ENCODE measurements around the gene PPM1F. TPM values are rescaled to one million over a fixed set of nuclear protein-coding genes. Genes with fewer than 3 reads are reported as not detected.

PPM1F gene
- total RNA-seq, 1 experiment from 2014 or later = 65.1 TPM

GRCh38 chr22:21937041-21937820, 15.4 kb downstream of the PPM1F start:
- in situ Hi-C loops (cut with HindIII; ENCODE audit: low pct_unique_long_range_greater_than_20kb, low sequenced_read_pairs) = loop anchor here (25.0 kb wide), 2 partner anchors 125 to 225 kb away; no protein-coding TSS in a partner anchor

DNA sequence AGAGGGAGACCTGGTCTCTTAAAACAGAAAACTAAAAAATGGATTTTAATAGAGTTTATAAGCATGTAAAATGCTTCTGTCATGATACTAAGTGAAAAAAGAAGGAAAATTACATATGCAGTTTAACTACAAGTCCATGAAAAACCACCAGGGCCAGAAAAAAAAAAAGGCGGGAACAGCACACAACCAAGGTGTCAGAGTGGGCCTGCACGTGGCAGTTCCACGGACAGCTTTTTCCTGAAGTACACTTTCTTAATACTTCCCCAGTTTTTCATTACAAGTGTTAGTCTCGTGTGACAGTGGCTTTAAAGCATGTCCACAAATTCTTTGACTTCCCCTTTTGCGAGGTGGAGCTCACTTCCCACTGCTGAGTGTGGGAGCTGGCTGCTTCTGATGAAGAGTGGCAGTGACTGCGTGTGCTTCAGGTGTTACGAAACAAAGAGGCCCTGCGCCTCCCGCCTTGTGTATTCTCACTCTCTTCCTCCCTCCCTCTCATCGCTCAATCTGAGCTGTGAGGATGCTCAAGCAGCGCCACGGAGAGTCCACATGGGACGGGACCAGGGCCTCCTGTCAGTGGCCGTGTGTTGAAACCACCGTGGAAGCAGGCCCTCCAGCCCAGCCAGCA, 16.4 kb downstream of the PPM1F start:
- in situ Hi-C loops (cut with HindIII; ENCODE audit: low pct_unique_long_range_greater_than_20kb, low sequenced_read_pairs) = loop anchor here (25.0 kb wide), 2 partner anchors 124 to 224 kb away; no protein-coding TSS in a partner anchor
- no peak for DNase-seq (ENCODE audit: low read depth, low spot score)

More at GRCh38 chr22:21937041-21937820, 15.4 kb downstream of the PPM1F start:
- DNase-seq (ENCODE audit: low read depth, low spot score) = no peak

- DNase-seq (ENCODE audit: low read depth, low spot score) = no peak
- in situ Hi-C loops (cut with HindIII; ENCODE audit: low pct_unique_long_range_greater_than_20kb, low sequenced_read_pairs) = loop anchor here (25.0 kb wide), 2 partner anchors 122 to 222 kb away; no protein-coding TSS in a partner anchor
Measured at GRCh38 chr22:21933910-21934309, 18.7 kb downstream of the PPM1F start.

DNA sequence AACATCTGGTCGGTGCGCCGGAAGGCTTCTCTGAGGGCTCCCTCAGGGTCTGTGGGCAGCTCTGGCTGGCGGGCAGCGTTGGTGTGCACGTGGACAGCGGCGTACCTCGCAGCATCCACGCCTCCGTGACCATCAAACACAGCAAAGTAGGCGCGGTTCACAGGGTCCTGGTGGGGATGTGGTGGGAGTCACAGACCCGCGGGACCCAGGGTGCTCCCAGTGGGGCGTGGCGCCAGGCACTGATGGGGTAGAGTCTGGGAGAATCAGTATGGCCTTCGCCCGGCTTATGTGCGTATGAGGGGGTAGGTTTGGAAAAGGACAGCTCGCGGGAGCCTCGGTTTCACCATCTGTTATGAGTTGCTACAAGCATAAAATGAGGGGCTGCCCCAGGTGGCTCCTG, 19.2 kb downstream of the PPM1F start:
- in situ Hi-C loops (cut with HindIII; ENCODE audit: low pct_unique_long_range_greater_than_20kb, low sequenced_read_pairs) = loop anchor here (25.0 kb wide), 2 partner anchors 121 to 221 kb away; no protein-coding TSS in a partner anchor
- DNase-seq (ENCODE audit: low read depth, low spot score) = no peak

DNA sequence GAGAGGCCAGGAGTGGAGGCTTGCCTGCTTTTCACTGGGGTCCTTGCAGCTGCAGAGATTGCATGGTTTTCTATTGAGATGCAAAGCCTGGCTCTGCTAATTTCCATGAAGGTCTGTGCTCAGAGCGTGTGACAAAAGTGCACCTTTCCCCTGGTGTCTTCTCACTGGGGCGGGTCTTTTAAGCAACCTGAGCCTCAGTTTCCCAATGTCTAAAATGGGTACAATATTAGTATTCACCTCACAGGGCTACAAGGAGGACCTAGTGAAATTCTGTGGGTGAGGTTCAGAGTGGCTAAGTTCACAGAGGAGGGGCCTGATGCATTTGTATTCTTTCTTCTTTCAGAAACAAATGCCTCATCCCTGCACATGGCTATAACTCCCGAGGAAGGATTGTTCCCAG, 20.3 kb downstream of the PPM1F start:
- in situ Hi-C loops (cut with HindIII; ENCODE audit: low pct_unique_long_range_greater_than_20kb, low sequenced_read_pairs) = loop anchor here (25.0 kb wide), 2 partner anchors 120 to 220 kb away; no protein-coding TSS in a partner anchor
- DNase-seq (ENCODE audit: low read depth, low spot score) = no peak

GRCh38 chr22:21931056-21931455, 21.6 kb downstream of the PPM1F start:
- in situ Hi-C loops (cut with HindIII; ENCODE audit: low pct_unique_long_range_greater_than_20kb, low sequenced_read_pairs) = loop anchor here (25.0 kb wide), 2 partner anchors 119 to 219 kb away; no protein-coding TSS in a partner anchor
- DNase-seq (ENCODE audit: low read depth, low spot score) = no peak

- DNase-seq (ENCODE audit: low read depth, low spot score) = no peak
- in situ Hi-C loops (cut with HindIII; ENCODE audit: low pct_unique_long_range_greater_than_20kb, low sequenced_read_pairs) = loop anchor here (25.0 kb wide), 2 partner anchors 117 to 217 kb away; no protein-coding TSS in a partner anchor
Measured at GRCh38 chr22:21929253-21929652, 23.4 kb downstream of the PPM1F start.

GRCh38 chr22:21928048-21928447, 24.6 kb downstream of the PPM1F start:
- no peak for DNase-seq (ENCODE audit: low read depth, low spot score)
- in situ Hi-C loops (cut with HindIII; ENCODE audit: low pct_unique_long_range_greater_than_20kb, low sequenced_read_pairs) = loop anchor here (25.0 kb wide), 2 partner anchors 116 to 216 kb away; no protein-coding TSS in a partner anchor

DNA sequence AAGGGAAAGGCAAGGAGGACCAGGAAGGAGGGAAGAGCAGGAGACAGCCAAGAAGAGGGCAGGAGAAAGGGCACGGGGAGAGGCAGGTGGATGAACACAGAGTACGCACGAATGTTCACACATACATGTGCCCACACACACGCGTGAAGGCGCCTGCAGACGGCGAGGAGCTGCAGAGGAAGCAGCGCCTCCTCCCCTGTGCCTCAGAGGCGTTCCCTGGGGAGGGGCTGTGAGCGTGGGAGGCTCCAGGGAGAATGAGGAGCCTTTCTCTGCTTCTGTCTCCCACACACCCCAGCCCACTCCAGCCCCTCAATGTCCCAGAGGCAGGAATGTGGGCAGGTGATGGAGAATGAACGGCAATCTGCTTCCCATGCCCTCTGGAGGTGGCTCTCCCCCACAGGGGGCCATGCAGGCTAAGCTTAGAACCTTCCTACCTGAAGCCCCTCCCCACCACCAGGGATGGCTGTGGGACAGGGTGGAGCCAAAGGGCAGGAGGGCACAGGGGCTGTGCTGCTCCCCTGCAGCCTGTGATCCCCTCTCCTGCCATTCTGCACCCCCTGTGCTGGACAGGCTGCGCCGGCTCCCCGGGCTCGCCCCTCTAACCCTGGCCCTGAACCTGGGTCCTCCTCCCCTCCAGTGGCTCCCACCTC, 25.3 kb downstream of the PPM1F start:
- no peak for DNase-seq (ENCODE audit: low read depth, low spot score)
- in situ Hi-C loops (cut with HindIII; ENCODE audit: low pct_unique_long_range_greater_than_20kb, low sequenced_read_pairs) = loop anchor here (25.0 kb wide), 2 partner anchors 115 to 215 kb away; no protein-coding TSS in a partner anchor

DNA sequence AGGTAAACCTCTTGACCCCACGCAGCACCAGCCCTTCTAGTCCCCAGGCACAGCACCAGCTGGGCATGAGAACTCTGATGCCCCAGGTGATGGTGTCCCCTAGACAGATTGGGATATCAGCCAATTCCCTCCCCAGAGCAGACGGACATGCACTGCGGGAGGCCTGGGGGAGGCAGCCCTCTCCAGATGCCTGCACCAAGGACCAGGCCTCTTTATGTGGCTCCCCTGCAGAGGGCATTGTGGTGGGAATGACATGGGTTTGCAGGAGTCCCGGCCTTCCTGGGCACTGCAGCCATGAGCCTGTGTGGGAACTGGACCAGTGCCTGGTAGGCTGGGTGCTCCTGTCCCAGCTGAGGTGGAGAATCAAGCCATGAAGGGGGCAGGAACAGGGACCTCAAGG, 25.9 kb downstream of the PPM1F start:
- in situ Hi-C loops (cut with HindIII; ENCODE audit: low pct_unique_long_range_greater_than_20kb, low sequenced_read_pairs) = loop anchor here (25.0 kb wide), 2 partner anchors 114 to 214 kb away; no protein-coding TSS in a partner anchor
- DNase-seq (ENCODE audit: low read depth, low spot score) = no peak

- in situ Hi-C loops (cut with HindIII; ENCODE audit: low pct_unique_long_range_greater_than_20kb, low sequenced_read_pairs) = no loop called here
- DNase-seq (ENCODE audit: low read depth, low spot score) = no peak
Measured at GRCh38 chr22:21923163-21923561, 29.5 kb downstream of the PPM1F start.

GRCh38 chr22:21922370-21923162, 30.1 kb downstream of the PPM1F start:
- in situ Hi-C loops (cut with HindIII; ENCODE audit: low pct_unique_long_range_greater_than_20kb, low sequenced_read_pairs) = no loop called here
- no peak for DNase-seq (ENCODE audit: low read depth, low spot score)

- in situ Hi-C loops (cut with HindIII; ENCODE audit: low pct_unique_long_range_greater_than_20kb, low sequenced_read_pairs) = no loop called here
- DNase-seq (ENCODE audit: low read depth, low spot score) = no peak
Measured at GRCh38 chr22:21921729-21922128, 30.9 kb downstream of the PPM1F start.

DNA sequence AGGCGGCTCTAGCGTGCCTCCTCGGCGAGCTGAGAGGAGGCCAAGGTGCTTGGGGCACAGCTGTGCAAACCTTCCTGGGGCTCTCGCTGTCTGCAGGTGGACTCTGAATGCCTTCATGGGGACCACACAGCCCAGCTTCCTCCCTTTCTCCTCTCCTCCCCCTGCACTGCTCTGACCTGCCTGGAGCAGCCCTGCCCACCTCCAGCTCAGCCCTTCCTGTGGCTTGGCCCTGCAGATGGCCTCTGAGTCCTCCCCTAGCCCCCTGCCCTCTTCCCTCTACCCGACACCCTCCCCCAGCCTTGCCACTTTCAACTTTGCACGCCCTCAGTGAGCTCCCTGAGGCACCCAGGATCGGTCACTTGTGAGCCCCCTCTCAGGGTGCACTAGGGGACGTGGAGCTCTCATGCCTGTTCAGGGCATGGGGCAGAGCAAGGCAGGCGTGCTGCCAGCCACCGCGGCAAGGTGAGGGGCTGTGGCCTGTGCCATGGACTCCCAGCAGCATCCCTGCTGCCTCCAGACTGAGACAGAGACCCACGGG, 31.4 kb downstream of the PPM1F start:
- in situ Hi-C loops (cut with HindIII; ENCODE audit: low pct_unique_long_range_greater_than_20kb, low sequenced_read_pairs) = no loop called here
- DNase-seq (ENCODE audit: low read depth, low spot score) = no peak

DNA sequence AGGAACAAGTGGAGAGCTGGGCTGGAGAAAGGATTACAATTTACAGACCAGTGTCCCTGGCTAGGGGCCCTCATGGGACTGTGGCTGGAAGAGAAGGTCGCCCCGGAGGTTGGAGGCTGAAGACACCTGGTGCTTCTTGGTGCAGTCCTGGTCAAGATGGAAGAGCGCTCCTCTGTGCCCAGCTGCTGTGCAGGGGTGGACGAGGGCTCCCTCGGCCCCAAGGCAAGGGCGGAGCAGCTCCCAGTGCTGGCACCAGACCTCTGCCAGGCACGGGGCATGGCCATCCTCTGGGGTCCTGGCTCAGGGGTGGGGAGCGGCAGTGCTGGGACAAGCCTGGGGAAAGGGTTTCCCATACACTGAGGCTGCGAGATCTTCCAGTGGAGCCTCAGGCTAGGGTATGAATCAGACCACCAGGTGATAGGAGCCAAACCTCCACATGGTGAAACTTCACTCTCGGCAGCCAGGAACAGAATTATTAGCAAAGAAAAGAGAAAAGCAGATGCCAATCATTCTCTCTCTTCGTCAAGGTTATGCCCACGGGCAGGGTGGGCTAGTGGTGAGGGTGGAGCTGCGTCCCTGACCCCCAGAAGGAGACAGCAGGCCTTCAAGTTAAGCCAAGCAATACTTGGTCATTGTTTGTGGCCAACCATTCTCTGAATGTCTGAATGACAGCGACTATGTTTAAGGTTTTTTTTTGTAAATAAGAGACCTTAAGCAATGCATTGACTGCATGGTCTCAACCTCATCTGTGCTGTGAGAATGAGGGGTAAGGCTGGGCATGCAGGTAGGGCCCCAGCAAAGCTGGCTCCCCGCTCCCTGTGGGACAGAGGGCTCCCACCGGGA, 32.1 kb downstream of the PPM1F start:
- no peak for DNase-seq (ENCODE audit: low read depth, low spot score)
- in situ Hi-C loops (cut with HindIII; ENCODE audit: low pct_unique_long_range_greater_than_20kb, low sequenced_read_pairs) = no loop called here
